Stomach smooth muscle (tissue), 2 donors: ENCODE results near the gene EID2B.

Experiments used
- H3K27ac ChIP-seq: one replicate; pipeline ENCODE4 v1.7.0; 2013; ENCODE audit warnings: mild to moderate bottlenecking, low read length, inconsistent platforms
- H3K27me3 ChIP-seq, 2 donors: one replicate each; pipeline ENCODE4 v1.7.0; 2013; ENCODE audit warnings: low read length in 2 of 2; ENCODE audit not compliant: insufficient read depth in 2 of 2, control insufficient read depth in 1 of 2
- H3K36me3 ChIP-seq, 2 donors: one replicate each; pipeline ENCODE4 v1.7.0; 2013; ENCODE audit warnings: low read length in 2 of 2; ENCODE audit not compliant: control insufficient read depth in 2 of 2, insufficient read depth in 2 of 2
- H3K4me1 ChIP-seq: one replicate; pipeline ENCODE4 v1.7.0; 2013; ENCODE audit warnings: low read length; ENCODE audit not compliant: control insufficient read depth, insufficient read depth
- H3K4me3 ChIP-seq, 2 donors: one replicate each; pipeline ENCODE4 v1.7.0; 2013; ENCODE audit warnings: low read length in 2 of 2
- H3K9ac ChIP-seq, 2 donors: one replicate each; pipeline ENCODE4 v1.7.0; 2013; ENCODE audit warnings: low read length in 2 of 2, mild to moderate bottlenecking in 1 of 2
- H3K9me3 ChIP-seq, 2 donors: one replicate each; pipeline ENCODE4 v1.7.0; 2013; ENCODE audit warnings: low read length in 2 of 2; ENCODE audit not compliant: control insufficient read depth in 2 of 2
- donor health status: healthy.
- donor health status: Pancreatic carcinoma.

EID2B gene

DNA sequence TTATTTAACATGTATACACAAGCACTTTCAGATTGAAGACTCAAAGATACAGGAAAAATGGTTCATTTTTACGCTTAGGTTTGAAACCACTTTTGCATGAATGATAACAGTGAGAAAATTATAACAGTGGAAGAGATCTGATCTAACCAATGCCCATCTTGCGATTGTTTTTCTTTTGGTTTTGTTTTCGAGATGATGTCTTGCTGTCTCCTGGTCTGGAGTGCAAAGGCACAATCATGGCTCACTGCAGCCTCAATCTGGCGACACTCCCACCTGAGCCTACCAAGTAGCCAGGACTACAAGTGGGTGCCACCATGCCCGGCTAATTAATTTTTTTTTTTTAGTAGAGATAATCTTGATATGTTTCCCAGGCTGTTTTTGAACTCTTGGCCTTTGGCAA is 17.5 kb upstream of the EID2B start:
- peaks cover 0 to 3% of the 10 kb centered on the region in 2 donors for H3K27me3 ChIP-seq

GRCh38 chr19:39546599-39546998 is 13.9 kb upstream of the EID2B start:
- no peak overlapping the region for H3K4me3 ChIP-seq

More for the DNA sequence above, 17.5 kb upstream of the EID2B start:
- Histone ChIP-seq H3K27ac (no peak overlapping the region), H3K36me3 (no peaks in the 10 kb centered on the region), H3K9me3 (no peaks in the 10 kb centered on the region), H3K9ac (no peak overlapping the region), H3K4me1 (no peaks in the 10 kb centered on the region), H3K4me3 (no peak overlapping the region)

DNA sequence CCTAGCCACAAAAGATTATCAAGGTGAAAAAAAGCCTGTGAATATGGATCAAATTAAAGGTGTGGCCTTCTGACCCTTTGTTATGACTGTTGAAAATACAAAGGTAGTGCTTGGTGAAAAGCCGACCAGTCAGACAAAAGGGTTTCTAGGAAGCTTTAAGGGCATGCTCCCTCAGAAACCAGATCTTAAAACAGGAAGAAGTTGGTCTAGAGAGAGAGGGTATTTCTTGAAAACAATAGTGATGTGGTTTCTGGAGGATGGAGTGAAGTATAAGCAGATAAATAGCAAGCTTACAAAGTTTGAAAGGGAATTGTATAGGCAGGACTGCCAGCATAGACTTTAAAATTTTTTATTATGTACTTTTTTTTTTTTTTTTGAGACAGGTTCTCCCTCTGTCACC is 12.3 kb upstream of the EID2B start:
- no peak overlapping the region for H3K9ac ChIP-seq
- peaks cover 0 to 2% of the 10 kb centered on the region in 2 donors for H3K27me3 ChIP-seq
- no peak overlapping the region for H3K27ac ChIP-seq
- H3K4me1 ChIP-seq: no peaks in the 10 kb centered on the region
- no peak overlapping the region for H3K4me3 ChIP-seq
- H3K36me3 ChIP-seq: no peaks in the 10 kb centered on the region
- H3K9me3 ChIP-seq: no peaks in the 10 kb centered on the region

More at GRCh38 chr19:39546599-39546998, 13.9 kb upstream of the EID2B start:
- Histone ChIP-seq H3K27ac (no peak overlapping the region), H3K4me1 (no peaks in the 10 kb centered on the region), H3K9ac (no peak overlapping the region), H3K27me3 (peaks cover 0 to 2% of the 10 kb centered on the region in 2 donors), H3K9me3 (no peaks in the 10 kb centered on the region), H3K36me3 (no peaks in the 10 kb centered on the region)

DNA sequence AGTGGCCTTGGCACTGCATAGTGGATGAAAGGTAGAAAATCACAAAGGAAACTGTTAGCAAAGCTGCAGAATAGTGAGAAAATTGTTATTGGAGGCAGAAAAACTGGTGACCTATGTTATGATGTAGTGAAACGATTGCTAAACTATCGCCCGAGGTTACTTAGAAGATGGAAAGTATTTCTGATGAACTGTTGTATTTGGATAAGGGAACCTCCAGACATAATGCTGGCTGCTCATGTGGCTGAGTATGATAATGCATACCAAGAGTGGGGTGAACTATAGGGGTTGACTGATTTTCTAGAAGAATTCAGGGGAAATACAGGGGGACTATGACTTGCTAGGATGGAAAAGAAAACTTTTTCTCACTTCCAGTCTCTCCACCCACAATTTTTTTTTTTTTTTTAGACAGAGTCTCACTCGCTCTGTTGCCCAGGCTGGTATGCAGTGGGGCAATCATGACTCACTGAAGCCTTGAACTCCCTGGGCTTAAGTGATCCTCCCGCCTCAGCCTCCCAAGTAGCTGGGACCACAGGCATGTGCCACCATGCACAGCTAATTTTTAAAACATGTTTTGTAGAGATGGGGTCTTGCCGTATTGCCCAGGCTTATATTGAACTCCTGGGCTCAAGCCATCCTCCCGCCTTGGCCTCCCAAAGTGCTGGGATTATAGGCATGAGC is 11.7 kb upstream of the EID2B start:
- Histone ChIP-seq H3K4me3 (no peak overlapping the region), H3K36me3 (no peaks in the 10 kb centered on the region), H3K27ac (no peak overlapping the region), H3K27me3 (peaks cover 0 to 2% of the 10 kb centered on the region in 2 donors), H3K9me3 (no peaks in the 10 kb centered on the region), H3K9ac (no peak overlapping the region), H3K4me1 (peaks cover under 1% of the 10 kb centered on the region)

DNA sequence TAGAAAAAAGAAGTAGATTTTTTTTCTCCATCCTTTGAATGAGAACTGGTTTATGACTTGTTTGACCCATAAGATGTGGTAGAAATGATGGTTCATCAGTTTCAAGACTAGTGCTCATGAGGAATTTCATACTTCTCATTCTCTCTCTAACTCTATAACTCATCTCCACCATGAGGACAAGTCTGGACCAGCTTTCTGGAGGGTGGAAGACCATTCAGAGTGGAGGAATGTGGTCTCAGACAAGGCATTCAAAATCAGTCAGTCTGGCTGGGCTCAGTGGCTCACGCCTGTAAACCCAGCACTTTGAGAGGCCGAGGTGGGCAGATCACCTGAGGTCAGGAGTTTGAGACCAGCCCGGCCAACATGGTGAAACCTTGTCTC is 10.8 kb upstream of the EID2B start:
- Histone ChIP-seq H3K9ac (no peak overlapping the region), H3K4me3 (no peak overlapping the region), H3K4me1 (peaks cover 7% of the 10 kb centered on the region), H3K27ac (no peak overlapping the region), H3K27me3 (peaks cover 0 to 2% of the 10 kb centered on the region in 2 donors), H3K36me3 (no peaks in the 10 kb centered on the region), H3K9me3 (no peaks in the 10 kb centered on the region)

- no peaks in the 10 kb centered on the region for H3K9me3 ChIP-seq
- peaks cover 0 to 2% of the 10 kb centered on the region in 2 donors for H3K27me3 ChIP-seq
- H3K27ac ChIP-seq: no peak overlapping the region
- H3K36me3 ChIP-seq: no peaks in the 10 kb centered on the region
- H3K4me3 ChIP-seq: no peak overlapping the region
- H3K4me1 ChIP-seq: peaks cover 7% of the 10 kb centered on the region
- H3K9ac ChIP-seq: no peak overlapping the region
Measured at GRCh38 chr19:39542206-39542605, 9.6 kb upstream of the EID2B start.

DNA sequence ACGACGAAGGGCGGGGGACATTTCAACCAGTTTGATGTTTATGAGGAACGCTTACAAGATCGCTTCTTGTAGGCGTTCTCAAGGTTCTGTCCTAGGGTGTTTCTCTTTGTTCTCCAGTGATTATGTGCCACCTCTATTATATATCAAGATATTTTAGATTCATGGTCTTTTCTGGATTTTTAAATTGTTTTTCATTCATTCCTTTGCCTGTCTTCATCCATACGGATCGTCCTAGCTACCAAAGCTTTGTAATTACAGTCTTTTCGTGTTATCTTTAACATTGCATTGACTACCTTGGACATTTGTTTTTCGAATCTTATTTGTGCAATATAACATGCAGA is 7.7 kb upstream of the EID2B start:
- Histone ChIP-seq H3K4me1 (peaks cover 7% of the 10 kb centered on the region), H3K27ac (no peak overlapping the region)

DNA sequence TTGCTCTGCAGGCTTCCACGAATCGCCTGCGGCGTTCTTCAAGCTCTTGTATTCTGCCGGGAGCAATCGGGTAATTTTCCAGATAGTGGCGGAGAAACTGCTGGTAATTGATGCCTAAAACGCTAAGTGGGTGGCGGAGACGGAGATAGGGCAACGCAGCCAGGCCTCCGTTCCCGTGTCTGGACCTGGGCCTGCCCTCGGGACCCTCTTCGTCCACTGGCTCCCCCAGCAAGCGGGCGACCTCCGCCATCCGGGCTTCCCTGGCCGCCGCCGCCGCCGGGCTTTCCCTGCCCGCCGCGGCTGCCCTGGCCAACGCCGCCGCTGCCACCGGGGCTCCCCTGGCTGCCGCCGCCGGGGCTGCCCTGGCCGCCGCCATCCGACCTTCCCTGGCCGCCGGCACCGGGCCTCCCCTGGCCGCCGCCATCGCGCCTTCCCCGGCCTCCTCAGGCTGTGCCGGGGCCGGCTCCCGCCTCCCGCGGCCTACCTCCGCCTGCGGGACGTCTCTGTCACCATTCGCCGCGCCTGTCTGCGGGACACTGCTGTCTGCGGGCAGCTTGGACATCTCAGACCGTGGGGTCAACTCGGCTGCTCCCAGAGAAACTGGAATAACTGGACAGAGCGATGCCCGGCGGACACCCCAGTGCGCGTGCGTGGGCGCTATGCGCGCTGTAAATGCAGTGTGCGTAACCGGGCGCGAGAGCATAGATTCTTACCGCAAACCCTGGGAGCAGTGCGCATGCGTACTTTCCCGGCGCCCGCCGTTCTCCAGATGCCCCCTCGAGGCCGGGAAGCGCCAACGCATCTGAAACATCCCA is 7.1 kb upstream of the EID2B start, which contains the start of gene EID2:
Gene EID2, minus strand, starts transcription at position 644 of the 815 bp plus-strand sequence. Its CDS starts 82 bp downstream, at position 562.
- Histone ChIP-seq H3K27me3 (peaks cover 0 to 2% of the 10 kb centered on the region in 2 donors), H3K9ac (peak within 1 kb of the TSS; percentile 61 to 91), H3K4me3 (peak within 1 kb of the TSS; percentile 58 to 94), H3K36me3 (no peaks in the 10 kb centered on the region), H3K4me1 (peaks cover 7% of the 10 kb centered on the region), H3K27ac (peak within 1 kb of the TSS; percentile 76), H3K9me3 (no peaks in the 10 kb centered on the region)

More for the DNA sequence above, 7.7 kb upstream of the EID2B start:
- Histone ChIP-seq H3K36me3 (no peaks in the 10 kb centered on the region), H3K9ac (peak overlapping the region in 1 of 2 donors; percentile 61), H3K27me3 (peaks cover 0 to 2% of the 10 kb centered on the region in 2 donors), H3K4me3 (peak overlapping the region; percentile 58 to 94), H3K9me3 (no peaks in the 10 kb centered on the region)

DNA sequence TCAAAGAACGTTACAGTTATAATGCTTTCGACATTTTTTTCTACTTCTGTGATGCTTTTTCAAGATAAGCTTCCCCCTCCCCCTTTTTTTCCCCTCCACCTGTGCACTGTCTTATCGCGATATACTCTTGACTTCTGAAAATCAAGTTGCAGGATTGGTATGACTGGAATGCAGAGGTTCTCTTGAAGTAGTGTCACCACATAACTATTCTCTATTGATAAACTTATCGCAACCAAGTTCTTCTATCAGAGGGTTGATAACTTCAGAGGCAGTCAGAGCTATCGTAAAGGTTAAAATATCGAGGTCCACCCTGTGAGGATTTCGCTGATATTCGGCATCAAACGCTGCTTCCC is 6.5 kb upstream of the EID2B start:
- peak overlapping the region; percentile 58 to 94 for H3K4me3 ChIP-seq
- H3K9ac ChIP-seq: peak overlapping the region; percentile 61 to 91
- H3K27ac ChIP-seq: peak overlapping the region; percentile 73

DNA sequence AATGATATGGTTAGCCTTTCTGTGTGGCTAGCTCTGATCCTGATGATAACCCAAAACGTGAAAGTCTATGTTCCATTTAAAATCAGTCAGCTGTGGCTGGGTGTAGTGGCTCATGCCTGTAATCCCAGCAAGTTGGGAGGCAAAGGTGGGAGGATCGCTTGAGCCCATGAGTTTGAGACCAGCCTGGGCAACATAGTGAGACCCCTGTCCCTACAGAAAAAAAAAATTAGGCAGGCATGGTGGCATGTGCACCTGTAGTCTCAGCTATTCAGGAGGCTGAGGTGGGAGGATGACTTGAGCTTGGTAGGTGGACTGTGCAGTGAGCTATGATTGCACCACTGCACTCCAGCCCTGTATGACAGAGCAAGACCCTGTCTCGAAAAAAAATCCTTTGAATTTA is 1.1 kb upstream of the EID2B start:
- Histone ChIP-seq H3K4me3 (no peak overlapping the region), H3K9ac (peak overlapping the region in 1 of 2 donors; percentile 36), H3K27me3 (no peaks in the 10 kb centered on the region), H3K9me3 (no peaks in the 10 kb centered on the region), H3K27ac (no peak overlapping the region), H3K36me3 (no peaks in the 10 kb centered on the region), H3K4me1 (peaks cover 9% of the 10 kb centered on the region)

More for the DNA sequence above, 6.5 kb upstream of the EID2B start:
- Histone ChIP-seq H3K27me3 (peaks cover 0 to 2% of the 10 kb centered on the region in 2 donors), H3K36me3 (no peaks in the 10 kb centered on the region), H3K4me1 (peaks cover 7% of the 10 kb centered on the region), H3K9me3 (no peaks in the 10 kb centered on the region)
